ENCODE measurements around the gene RIT2.

The RIT2 gene

DNA sequence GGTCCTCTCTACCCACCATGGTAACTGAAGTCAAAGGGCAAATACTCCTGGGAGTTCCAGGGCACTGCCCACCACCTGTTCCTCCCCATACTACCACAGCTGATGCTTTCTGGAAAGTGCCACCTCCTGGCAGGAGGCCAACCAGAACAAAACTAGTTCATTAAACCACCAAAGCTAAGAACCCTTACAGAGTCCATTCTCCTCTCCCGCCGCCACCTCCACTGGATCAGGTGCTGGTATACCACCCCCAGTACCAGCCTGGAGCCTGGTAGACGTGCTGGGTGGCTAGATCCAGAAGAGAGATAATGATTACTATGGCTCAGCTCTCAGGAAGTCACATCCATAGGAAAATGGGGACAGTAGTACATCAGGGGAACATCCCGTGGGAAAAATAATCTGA is 300.9 kb downstream of the RIT2 start:
- Histone ChIP-seq H3K27ac (replicated peaks) (no peak overlapping the region), H3K27me3 (ENCODE audit: insufficient read depth, poor library complexity, severe bottlenecking) (no peaks in the 10 kb centered on the region), H3K4me3 (replicated peaks; ENCODE audit: insufficient read depth, low read length) (no peak overlapping the region)
- no peak for DNase-seq (ENCODE audit: low read depth in 1 of 2, low spot score in 1 of 2)
- no peak for TF ChIP-seq POLR2AphosphoS5 (IDR thresholded peaks at IDR 0.05; ENCODE audit: low read depth)
- TF ChIP-seq, protein P1, sequence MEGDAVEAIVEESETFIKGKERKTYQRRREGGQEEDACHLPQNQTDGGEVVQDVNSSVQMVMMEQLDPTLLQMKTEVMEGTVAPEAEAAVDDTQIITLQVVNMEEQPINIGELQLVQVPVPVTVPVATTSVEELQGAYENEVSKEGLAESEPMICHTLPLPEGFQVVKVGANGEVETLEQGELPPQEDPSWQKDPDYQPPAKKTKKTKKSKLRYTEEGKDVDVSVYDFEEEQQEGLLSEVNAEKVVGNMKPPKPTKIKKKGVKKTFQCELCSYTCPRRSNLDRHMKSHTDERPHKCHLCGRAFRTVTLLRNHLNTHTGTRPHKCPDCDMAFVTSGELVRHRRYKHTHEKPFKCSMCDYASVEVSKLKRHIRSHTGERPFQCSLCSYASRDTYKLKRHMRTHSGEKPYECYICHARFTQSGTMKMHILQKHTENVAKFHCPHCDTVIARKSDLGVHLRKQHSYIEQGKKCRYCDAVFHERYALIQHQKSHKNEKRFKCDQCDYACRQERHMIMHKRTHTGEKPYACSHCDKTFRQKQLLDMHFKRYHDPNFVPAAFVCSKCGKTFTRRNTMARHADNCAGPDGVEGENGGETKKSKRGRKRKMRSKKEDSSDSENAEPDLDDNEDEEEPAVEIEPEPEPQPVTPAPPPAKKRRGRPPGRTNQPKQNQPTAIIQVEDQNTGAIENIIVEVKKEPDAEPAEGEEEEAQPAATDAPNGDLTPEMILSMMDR (IDR thresholded peaks at IDR 0.05; ENCODE audit: insufficient read depth, low read length), result no peak
- TF ChIP-seq SPI1 (IDR thresholded peaks at IDR 0.05; ENCODE audit: borderline replicate concordance, low read depth), result no peak
- TF ChIP-seq, protein P2, sequence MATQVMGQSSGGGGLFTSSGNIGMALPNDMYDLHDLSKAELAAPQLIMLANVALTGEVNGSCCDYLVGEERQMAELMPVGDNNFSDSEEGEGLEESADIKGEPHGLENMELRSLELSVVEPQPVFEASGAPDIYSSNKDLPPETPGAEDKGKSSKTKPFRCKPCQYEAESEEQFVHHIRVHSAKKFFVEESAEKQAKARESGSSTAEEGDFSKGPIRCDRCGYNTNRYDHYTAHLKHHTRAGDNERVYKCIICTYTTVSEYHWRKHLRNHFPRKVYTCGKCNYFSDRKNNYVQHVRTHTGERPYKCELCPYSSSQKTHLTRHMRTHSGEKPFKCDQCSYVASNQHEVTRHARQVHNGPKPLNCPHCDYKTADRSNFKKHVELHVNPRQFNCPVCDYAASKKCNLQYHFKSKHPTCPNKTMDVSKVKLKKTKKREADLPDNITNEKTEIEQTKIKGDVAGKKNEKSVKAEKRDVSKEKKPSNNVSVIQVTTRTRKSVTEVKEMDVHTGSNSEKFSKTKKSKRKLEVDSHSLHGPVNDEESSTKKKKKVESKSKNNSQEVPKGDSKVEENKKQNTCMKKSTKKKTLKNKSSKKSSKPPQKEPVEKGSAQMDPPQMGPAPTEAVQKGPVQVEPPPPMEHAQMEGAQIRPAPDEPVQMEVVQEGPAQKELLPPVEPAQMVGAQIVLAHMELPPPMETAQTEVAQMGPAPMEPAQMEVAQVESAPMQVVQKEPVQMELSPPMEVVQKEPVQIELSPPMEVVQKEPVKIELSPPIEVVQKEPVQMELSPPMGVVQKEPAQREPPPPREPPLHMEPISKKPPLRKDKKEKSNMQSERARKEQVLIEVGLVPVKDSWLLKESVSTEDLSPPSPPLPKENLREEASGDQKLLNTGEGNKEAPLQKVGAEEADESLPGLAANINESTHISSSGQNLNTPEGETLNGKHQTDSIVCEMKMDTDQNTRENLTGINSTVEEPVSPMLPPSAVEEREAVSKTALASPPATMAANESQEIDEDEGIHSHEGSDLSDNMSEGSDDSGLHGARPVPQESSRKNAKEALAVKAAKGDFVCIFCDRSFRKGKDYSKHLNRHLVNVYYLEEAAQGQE (IDR thresholded peaks at IDR 0.05; ENCODE audit: insufficient replicate concordance, low read depth), result no peak
- TF ChIP-seq GABPA (IDR thresholded peaks at IDR 0.05; ENCODE audit: low read depth), result no peak

DNA sequence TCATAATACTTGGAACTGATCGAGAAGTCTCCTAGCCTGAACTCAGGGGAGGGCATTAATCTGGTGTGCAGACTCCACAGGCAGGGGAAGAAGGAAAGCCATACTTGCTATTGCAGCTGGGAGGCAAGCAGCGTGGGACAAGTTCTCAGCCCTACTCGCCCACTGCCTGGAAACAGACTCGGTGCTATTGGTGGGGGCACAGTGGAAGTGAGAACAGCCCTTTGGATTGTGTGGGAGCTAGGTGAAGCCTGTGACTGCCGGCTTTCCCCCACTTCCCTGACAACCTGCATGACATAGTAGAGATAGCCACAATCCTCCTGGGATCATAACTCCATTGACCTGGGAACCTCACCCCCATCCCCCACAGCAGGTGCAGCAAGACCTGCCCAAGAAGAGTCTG is 301.3 kb downstream of the RIT2 start:
- Histone ChIP-seq H3K4me3 (replicated peaks; ENCODE audit: insufficient read depth, low read length) (no peak overlapping the region), H3K27ac (replicated peaks) (no peak overlapping the region), H3K27me3 (ENCODE audit: insufficient read depth, poor library complexity, severe bottlenecking) (no peaks in the 10 kb centered on the region)
- no peak for DNase-seq (ENCODE audit: low read depth in 1 of 2, low spot score in 1 of 2)
- TF ChIP-seq POLR2AphosphoS5 (IDR thresholded peaks at IDR 0.05; ENCODE audit: low read depth) (no peak), GABPA (IDR thresholded peaks at IDR 0.05; ENCODE audit: low read depth) (no peak), SPI1 (IDR thresholded peaks at IDR 0.05; ENCODE audit: borderline replicate concordance, low read depth) (no peak)
- TF ChIP-seq, protein P1 (IDR thresholded peaks at IDR 0.05; ENCODE audit: insufficient read depth, low read length), result no peak
- TF ChIP-seq, protein P2 (IDR thresholded peaks at IDR 0.05; ENCODE audit: insufficient replicate concordance, low read depth), result no peak

DNA sequence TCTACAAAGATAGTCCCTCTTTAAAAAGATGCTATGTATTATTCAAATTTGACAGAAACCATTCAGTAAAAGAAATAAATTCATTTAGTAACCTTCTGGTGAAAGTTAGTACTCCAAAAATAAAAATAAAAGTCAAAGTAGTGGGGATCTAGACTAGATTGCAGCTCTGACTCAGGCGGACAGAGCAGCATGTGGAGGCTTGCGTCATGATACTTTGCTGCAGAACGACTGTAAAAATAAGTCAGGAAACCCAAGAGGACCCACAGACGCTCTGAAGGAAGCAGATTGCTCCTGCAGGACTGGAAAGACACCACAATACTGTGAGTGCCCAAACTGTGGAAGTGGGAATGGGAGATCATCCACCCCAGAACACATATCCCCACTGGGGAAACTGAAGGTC is 301.9 kb downstream of the RIT2 start:
- no peak for TF ChIP-seq GABPA (IDR thresholded peaks at IDR 0.05; ENCODE audit: low read depth)
- TF ChIP-seq, protein P1 (IDR thresholded peaks at IDR 0.05; ENCODE audit: insufficient read depth, low read length), result no peak
- no peak for TF ChIP-seq POLR2AphosphoS5 (IDR thresholded peaks at IDR 0.05; ENCODE audit: low read depth)
- no peak for TF ChIP-seq SPI1 (IDR thresholded peaks at IDR 0.05; ENCODE audit: borderline replicate concordance, low read depth)
- TF ChIP-seq, protein P2 (IDR thresholded peaks at IDR 0.05; ENCODE audit: insufficient replicate concordance, low read depth), result no peak
- Histone ChIP-seq H3K4me3 (replicated peaks; ENCODE audit: insufficient read depth, low read length) (no peak overlapping the region), H3K27ac (replicated peaks) (no peak overlapping the region), H3K27me3 (ENCODE audit: insufficient read depth, poor library complexity, severe bottlenecking) (no peaks in the 10 kb centered on the region)
- no peak for DNase-seq (ENCODE audit: low read depth in 1 of 2, low spot score in 1 of 2)

Data from HL-60 (cell line).